Measurements from ENCODE around the gene FGD4. TPM values are rescaled to one million over a fixed set of nuclear protein-coding genes. Genes with fewer than 3 reads are reported as not detected.
A peak's percentile ranks its signal among the peaks of the same experiment; 100 is the strongest.
"Not testable (repeated sequence)": the region's sequence is repeated elsewhere in the genome, so short reads cannot be mapped to it uniquely, and the experiment has no call there.

FGD4 gene
- total RNA-seq, 4 donors from 2014 or later = 13.8 to 34.6 (median 20.8) TPM

DNA sequence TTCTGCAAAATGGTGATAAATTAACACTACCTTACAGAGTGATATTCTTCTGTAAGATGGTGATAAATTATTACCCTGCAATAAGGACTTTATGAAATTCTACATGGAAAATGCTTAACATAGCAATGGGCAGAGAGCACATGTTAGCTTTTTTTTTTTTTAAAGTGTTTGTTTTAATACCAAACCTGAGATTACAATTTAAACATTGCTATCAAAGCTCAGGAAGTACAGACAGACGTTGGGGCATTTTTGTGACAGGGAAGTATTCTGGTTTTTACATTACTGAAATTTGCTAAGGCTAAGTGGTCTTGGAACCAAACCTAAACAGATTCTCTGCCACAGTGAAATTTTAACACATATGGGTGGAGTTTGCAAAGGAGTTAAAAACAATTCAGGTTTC lies 133.1 kb downstream of the FGD4 start:
- intact Hi-C loops (cut with DNase I; ENCODE audit: low total_unique reads) = no loop called here
- TF ChIP-seq, protein P1, sequence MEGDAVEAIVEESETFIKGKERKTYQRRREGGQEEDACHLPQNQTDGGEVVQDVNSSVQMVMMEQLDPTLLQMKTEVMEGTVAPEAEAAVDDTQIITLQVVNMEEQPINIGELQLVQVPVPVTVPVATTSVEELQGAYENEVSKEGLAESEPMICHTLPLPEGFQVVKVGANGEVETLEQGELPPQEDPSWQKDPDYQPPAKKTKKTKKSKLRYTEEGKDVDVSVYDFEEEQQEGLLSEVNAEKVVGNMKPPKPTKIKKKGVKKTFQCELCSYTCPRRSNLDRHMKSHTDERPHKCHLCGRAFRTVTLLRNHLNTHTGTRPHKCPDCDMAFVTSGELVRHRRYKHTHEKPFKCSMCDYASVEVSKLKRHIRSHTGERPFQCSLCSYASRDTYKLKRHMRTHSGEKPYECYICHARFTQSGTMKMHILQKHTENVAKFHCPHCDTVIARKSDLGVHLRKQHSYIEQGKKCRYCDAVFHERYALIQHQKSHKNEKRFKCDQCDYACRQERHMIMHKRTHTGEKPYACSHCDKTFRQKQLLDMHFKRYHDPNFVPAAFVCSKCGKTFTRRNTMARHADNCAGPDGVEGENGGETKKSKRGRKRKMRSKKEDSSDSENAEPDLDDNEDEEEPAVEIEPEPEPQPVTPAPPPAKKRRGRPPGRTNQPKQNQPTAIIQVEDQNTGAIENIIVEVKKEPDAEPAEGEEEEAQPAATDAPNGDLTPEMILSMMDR (IDR thresholded peaks at IDR 0.05) = no peak
- no peak for TF ChIP-seq POLR2A (IDR thresholded peaks at IDR 0.05)

DNA sequence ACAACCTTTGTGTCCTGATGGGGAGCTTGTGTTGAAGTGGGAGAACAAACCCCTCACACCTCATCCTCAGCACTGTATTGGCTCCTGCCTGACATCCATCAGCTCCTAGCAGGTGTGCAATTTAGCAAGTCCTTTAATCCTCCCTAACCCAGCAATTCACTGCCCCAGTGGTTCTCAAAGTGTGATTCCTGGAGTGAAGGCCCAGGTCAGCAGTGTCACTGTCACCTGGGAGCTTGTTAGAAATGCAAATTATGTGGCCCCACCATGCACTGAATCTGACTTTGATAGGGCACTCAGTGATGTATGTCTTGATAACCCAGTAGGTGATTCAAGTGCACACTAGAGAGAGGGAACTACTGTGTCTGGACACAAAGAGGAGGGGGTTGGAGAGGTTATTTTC lies 133.6 kb downstream of the FGD4 start:
- Histone ChIP-seq H3K27ac (peak overlapping the region in 1 of 2 donors; percentile 80), H3K36me3 (no peaks in the 10 kb centered on the region), H3K4me3 (no peak overlapping the region), H3K9me3 (no peaks in the 10 kb centered on the region), H3K27me3 (no peaks in the 10 kb centered on the region), H3K4me1 (peaks cover 0 to 5% of the 10 kb centered on the region in 2 donors)
- intact Hi-C loops (cut with DNase I; ENCODE audit: low total_unique reads) = no loop called here
- TF ChIP-seq, protein P1 (IDR thresholded peaks at IDR 0.05) = no peak
- no peak for TF ChIP-seq POLR2A (IDR thresholded peaks at IDR 0.05)
- DNase-seq = no peak

More for the DNA sequence above, 133.1 kb downstream of the FGD4 start:
- Histone ChIP-seq H3K27me3 (no peaks in the 10 kb centered on the region), H3K9me3 (no peaks in the 10 kb centered on the region), H3K27ac (no peak overlapping the region), H3K4me3 (no peak overlapping the region), H3K36me3 (no peaks in the 10 kb centered on the region), H3K4me1 (peaks cover 0 to 5% of the 10 kb centered on the region in 2 donors)
- DNase-seq = no peak

DNA sequence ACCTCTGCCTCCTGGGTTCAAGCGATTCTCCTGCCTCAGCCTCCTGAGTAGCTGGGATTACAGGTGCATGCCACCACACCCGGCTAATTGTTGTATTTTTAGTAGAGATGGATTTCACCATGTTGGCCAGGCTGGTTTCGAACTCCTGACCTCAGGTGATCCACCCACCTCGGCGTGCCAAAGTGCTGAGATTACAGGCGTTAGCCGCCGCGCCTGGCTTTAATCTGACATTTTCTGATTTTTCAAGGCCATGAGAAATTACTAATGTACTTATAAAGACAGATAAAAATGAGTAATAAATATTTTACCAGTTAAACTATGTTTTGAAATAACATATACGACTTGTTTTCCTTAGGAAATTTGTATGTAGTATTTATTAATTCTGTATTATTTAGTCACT lies 134.1 kb downstream of the FGD4 start:
- H3K36me3 ChIP-seq; H3K27me3 ChIP-seq; intact Hi-C loops (cut with DNase I; ENCODE audit: low total_unique reads); DNase-seq; H3K4me1 ChIP-seq; H3K4me3 ChIP-seq; H3K9me3 ChIP-seq: not testable (repeated sequence)
- H3K27ac ChIP-seq = peak overlapping the region; percentile 62 to 80

DNA sequence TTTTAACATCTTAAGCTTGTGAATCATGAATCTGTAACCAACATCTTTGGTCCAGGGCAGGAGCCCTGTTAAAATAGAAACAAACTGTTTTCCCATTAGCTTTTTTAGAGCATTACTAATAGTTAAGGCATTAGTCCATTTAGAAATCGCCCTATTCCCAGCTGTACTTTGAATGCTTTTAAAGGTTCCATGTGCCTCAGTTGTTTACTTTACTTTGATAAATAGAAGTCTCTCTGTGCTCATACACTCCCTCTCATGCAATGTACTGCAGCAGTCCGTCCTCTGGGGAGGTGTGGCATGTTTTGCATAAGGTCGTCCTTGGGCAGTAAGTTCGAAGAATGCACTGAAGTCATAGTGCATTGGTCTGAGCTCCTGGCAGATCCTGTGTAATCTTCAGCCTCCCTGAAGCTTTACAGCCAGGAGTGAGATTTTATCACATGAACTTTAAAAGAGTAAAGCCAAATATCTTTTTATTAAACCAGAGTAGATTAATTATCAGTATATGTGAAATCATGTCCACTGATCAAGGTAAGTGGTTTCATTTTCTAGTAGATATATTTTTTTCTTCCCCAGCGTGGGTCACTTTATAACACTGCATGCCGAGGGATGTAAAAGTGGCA lies 134.7 kb downstream of the FGD4 start:
- Histone ChIP-seq H3K4me1 (peaks cover 0 to 5% of the 10 kb centered on the region in 2 donors), H3K4me3 (peak overlapping the region; percentile 22 to 36), H3K9me3 (no peaks in the 10 kb centered on the region), H3K27ac (peak overlapping the region; percentile 62 to 80), H3K36me3 (no peaks in the 10 kb centered on the region), H3K27me3 (no peaks in the 10 kb centered on the region)
- peak; percentile 22 to 34 for DNase-seq
- TF ChIP-seq, protein P1 (IDR thresholded peaks at IDR 0.05) = no peak
- peak; percentile 25 to 33 for TF ChIP-seq POLR2A (IDR thresholded peaks at IDR 0.05)
- intact Hi-C loops (cut with DNase I; ENCODE audit: low total_unique reads) = no loop called here

DNA sequence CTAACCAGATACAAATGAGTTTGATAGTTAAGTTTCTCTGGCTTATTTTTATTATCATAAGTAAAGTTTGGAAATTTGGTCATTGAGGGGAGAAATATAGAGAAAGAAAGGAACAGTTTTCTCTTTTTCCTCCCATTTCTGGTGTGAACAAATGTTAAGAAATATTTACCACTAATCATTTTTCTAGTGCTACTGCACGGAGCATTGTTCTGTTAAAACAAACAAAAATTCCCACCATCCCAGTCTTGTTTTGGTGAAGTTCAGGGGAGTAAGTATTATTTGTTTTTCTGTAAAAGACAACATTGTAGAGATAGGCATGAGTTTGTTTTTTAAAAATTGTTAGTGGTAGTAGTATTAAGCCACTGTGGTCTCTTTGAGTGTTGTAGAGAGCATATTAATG lies 135.3 kb downstream of the FGD4 start:
- DNase-seq = no peak
- Histone ChIP-seq H3K27ac (peak overlapping the region; percentile 62 to 80), H3K36me3 (no peaks in the 10 kb centered on the region), H3K9me3 (no peaks in the 10 kb centered on the region), H3K4me1 (peaks cover 0 to 5% of the 10 kb centered on the region in 2 donors), H3K27me3 (no peaks in the 10 kb centered on the region), H3K4me3 (peak overlapping the region; percentile 22 to 36)
- intact Hi-C loops (cut with DNase I; ENCODE audit: low total_unique reads) = no loop called here
- no peak for TF ChIP-seq POLR2A (IDR thresholded peaks at IDR 0.05)
- TF ChIP-seq, protein P1 (IDR thresholded peaks at IDR 0.05) = no peak
